Activated CD4-positive, CD25-positive, alpha-beta regulatory T cell (primary cell): ENCODE data around the gene GOLGA3.

Experiments used
- DNase-seq, 4 experiments: peaks; one replicate each; lab custom pipeline; 2025; lab: John Stamatoyannopoulos, UW

Gene GOLGA3

DNA sequence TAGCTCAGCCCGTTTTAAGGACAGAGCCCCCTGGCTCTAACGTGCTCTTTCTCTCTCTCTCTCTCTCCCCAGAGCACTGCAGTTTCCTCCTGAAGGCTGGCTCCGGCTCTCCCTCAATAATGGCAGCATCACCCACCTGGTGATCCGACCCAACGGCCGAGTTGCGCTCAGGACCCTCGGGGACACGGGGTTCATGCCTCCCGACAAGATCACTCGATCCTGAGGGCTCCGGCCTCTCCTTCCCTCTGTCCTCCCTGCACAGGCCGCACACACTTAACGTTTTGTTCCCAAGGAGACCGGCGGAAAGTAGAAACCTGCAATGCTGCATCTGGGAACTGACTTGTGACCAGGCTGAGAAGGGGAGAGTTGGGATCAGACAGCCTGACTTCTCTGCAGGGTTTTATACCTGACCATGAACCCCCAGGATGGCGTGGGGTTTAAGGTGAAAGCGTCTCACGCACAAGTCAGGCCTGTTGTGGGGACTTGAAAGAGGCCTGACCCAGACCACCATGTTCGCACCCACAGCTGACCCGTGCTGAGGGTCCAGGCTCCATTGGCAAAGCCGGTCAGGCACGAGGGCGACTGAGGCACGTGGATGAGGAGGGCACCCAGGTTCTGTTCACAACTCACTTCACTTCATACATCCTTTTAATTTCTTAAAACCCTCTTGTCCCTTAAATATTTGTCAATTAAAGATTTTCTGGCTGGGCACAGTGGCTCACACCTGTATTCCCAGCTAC, 107.9 kb downstream of the GOLGA3 start:
- no peak for DNase-seq

GRCh38 chr12:132719954-132720324, 108.7 kb downstream of the GOLGA3 start:
- DNase-seq = no peak

DNA sequence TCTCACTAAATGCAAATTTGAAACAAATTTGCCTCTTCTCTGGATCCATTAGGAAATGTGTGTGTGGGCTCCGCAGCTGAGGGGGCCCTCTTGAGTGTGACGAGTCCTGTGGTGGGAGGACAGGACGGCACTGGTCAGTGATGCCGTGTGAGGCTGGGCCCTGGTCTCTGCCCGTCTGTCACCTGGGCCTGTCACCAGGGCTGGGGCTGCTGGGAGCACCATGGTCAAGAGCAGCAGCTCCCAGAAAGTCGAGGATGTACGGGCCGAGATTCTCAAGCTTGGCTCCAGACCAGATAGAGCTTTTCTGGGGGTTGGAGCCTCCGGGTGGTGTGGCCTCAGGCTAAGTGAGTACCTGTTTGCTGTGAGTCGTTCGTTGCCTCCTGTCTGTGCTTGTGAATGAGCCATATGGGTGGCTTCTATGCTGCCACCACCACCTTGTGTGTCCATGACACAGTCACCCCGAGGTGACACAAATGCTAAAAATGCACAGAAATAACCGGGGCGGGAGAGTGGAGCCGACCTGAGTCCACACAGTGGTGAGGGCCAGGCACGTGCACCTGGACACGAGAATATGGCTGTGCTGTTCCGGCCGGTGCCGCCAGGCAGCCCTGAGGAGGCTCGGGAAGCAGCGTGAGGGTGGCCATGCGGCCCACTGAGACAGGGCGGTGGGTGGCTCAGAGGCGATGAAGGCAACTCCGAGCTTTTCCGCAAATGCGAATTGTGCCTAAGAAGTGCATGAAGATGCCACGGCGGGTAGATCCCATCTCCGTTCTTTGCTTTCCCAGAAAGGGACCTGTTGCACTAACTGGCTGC, 109.3 kb downstream of the GOLGA3 start:
- no peak for DNase-seq
